ENCODE measurements around the gene CD72. TPM values are rescaled to one million over a fixed set of nuclear protein-coding genes. Genes with fewer than 3 reads are reported as not detected.

The CD72 gene
- total RNA-seq, 1 donor from 2014 or later, result 4.9 TPM

GRCh38 chr9:35636135-35636876 is 18.1 kb upstream of the CD72 start:
- Mint-ChIP-seq H3K9me3 (ENCODE audit: unreplicated experiment) (peaks cover 2% of the 10 kb centered on the region), H3K4me3 (ENCODE audit: unreplicated experiment) (no peak overlapping the region), H3K27me3 (ENCODE audit: unreplicated experiment) (no peaks in the 10 kb centered on the region), H3K27ac (ENCODE audit: unreplicated experiment) (no peak overlapping the region), H3K4me1 (ENCODE audit: low read depth, unreplicated experiment) (peaks cover 2% of the 10 kb centered on the region), H3K36me3 (ENCODE audit: unreplicated experiment) (peaks cover 19% of the 10 kb centered on the region)
- no peak for DNase-seq
- TF ChIP-seq, protein P1, sequence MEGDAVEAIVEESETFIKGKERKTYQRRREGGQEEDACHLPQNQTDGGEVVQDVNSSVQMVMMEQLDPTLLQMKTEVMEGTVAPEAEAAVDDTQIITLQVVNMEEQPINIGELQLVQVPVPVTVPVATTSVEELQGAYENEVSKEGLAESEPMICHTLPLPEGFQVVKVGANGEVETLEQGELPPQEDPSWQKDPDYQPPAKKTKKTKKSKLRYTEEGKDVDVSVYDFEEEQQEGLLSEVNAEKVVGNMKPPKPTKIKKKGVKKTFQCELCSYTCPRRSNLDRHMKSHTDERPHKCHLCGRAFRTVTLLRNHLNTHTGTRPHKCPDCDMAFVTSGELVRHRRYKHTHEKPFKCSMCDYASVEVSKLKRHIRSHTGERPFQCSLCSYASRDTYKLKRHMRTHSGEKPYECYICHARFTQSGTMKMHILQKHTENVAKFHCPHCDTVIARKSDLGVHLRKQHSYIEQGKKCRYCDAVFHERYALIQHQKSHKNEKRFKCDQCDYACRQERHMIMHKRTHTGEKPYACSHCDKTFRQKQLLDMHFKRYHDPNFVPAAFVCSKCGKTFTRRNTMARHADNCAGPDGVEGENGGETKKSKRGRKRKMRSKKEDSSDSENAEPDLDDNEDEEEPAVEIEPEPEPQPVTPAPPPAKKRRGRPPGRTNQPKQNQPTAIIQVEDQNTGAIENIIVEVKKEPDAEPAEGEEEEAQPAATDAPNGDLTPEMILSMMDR (IDR thresholded peaks at IDR 0.05; ENCODE audit: partially characterized antibody, unreplicated experiment), result no peak

DNA sequence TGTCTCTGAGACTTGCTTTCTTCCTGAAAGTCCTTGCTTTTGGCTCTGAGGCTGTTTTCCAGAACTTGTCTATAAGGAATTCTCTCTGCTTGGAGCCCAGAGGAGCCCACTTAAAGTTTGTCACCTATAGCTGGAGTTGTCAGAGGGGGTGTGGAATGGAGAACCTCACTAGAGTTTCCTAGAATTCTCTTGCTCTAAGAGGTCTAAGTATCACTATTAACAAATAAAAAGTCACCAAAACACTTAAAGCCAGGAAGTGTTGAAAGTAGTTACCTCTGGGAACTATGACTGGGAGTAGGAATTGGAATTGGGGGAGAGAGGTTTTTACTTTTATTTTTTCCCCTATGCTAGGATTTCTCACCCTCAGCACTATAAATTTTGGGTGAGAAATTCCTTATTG is 17.5 kb upstream of the CD72 start:
- DNase-seq, result no peak
- Mint-ChIP-seq H3K27ac (ENCODE audit: unreplicated experiment) (no peak overlapping the region), H3K36me3 (ENCODE audit: unreplicated experiment) (peaks cover 19% of the 10 kb centered on the region), H3K9me3 (ENCODE audit: unreplicated experiment) (peaks cover 2% of the 10 kb centered on the region), H3K4me1 (ENCODE audit: low read depth, unreplicated experiment) (peaks cover 2% of the 10 kb centered on the region), H3K4me3 (ENCODE audit: unreplicated experiment) (no peak overlapping the region), H3K27me3 (ENCODE audit: unreplicated experiment) (no peaks in the 10 kb centered on the region)
- TF ChIP-seq, protein P1 (IDR thresholded peaks at IDR 0.05; ENCODE audit: partially characterized antibody, unreplicated experiment), result no peak

DNA sequence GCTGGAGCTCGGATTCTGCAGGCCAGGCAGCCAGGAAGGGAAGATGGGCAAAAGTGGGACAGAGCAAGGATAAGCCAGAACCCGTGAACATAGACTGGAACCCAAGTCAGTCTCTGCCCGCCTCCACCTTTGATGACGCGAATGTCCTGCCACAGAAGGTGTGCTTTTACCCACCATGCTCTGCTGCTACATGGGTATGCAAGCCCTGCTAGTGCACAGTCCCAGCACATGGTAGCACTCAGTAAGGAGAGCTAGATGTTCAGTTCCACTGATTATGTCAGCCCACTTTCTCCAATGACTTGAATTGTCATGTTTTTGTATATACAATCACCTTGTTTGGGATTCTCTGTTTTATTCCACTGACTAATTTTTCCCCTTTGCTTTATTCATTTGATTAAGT is 11.4 kb upstream of the CD72 start:
- Mint-ChIP-seq H3K27ac (ENCODE audit: unreplicated experiment) (no peak overlapping the region), H3K9me3 (ENCODE audit: unreplicated experiment) (no peaks in the 10 kb centered on the region), H3K4me1 (ENCODE audit: low read depth, unreplicated experiment) (no peaks in the 10 kb centered on the region), H3K4me3 (ENCODE audit: unreplicated experiment) (no peak overlapping the region), H3K27me3 (ENCODE audit: unreplicated experiment) (no peaks in the 10 kb centered on the region), H3K36me3 (ENCODE audit: unreplicated experiment) (no peaks in the 10 kb centered on the region)
- no peak for DNase-seq
- TF ChIP-seq, protein P1 (IDR thresholded peaks at IDR 0.05; ENCODE audit: partially characterized antibody, unreplicated experiment), result no peak

DNA sequence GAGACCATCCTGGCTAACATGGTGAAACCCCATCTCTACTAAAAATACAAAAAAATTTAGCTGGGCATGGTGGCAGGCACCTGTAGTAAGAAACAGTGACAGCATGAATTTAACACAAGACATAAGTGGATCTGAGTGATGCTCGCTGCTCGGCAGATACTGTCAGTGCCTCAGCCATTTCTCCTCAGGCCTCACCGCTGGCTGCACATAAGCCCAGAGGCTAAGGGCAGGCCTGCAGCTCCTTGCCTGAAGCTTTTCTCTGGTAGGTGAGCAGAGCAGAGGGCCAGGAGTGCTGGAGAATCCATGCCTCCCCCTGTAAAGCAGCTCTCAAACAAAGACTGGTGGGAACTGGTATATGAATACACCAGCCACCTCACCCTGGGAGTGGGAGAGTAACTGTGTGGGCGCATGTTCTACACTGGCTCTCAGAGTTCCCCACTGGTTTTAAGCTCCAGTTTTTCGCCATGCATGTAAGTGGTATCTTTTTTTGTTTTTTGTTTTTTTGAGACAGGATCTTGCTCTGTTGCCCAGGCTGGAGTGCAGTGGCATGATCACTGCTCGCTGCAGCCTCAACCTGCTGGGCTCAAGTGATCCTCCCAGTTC is 10.3 kb upstream of the CD72 start:
- Mint-ChIP-seq H3K4me1 (ENCODE audit: low read depth, unreplicated experiment) (no peaks in the 10 kb centered on the region), H3K27me3 (ENCODE audit: unreplicated experiment) (no peaks in the 10 kb centered on the region), H3K4me3 (ENCODE audit: unreplicated experiment) (no peak overlapping the region), H3K36me3 (ENCODE audit: unreplicated experiment) (no peaks in the 10 kb centered on the region), H3K9me3 (ENCODE audit: unreplicated experiment) (no peaks in the 10 kb centered on the region), H3K27ac (ENCODE audit: unreplicated experiment) (no peak overlapping the region)
- no peak for DNase-seq
- TF ChIP-seq, protein P1 (IDR thresholded peaks at IDR 0.05; ENCODE audit: partially characterized antibody, unreplicated experiment), result no peak

GRCh38 chr9:35627575-35627974 is 9.4 kb upstream of the CD72 start:
- Mint-ChIP-seq H3K27ac (ENCODE audit: unreplicated experiment) (no peak overlapping the region), H3K4me3 (ENCODE audit: unreplicated experiment) (no peak overlapping the region), H3K4me1 (ENCODE audit: low read depth, unreplicated experiment) (no peaks in the 10 kb centered on the region), H3K36me3 (ENCODE audit: unreplicated experiment) (no peaks in the 10 kb centered on the region), H3K27me3 (ENCODE audit: unreplicated experiment) (no peaks in the 10 kb centered on the region), H3K9me3 (ENCODE audit: unreplicated experiment) (no peaks in the 10 kb centered on the region)
- DNase-seq, result no peak
- TF ChIP-seq, protein P1 (IDR thresholded peaks at IDR 0.05; ENCODE audit: partially characterized antibody, unreplicated experiment), result no peak
